ACC112 (cell line): ENCODE measurements around the gene TTLL10.

Experiments used
- H2AFZ ChIP-seq: fragments of 200-600 bp; sonication (generic); one replicate; pipeline ENCODE4 v1.6.0; 2017; ENCODE audit warnings: antibody characterized with exemption, low read length; ENCODE audit not compliant: unreplicated experiment
- H3K27ac ChIP-seq: fragments of 200-600 bp; sonication (generic); 2 replicates; pipeline ENCODE4 v1.5.1; 2014; ENCODE audit warnings: low read depth, mild to moderate bottlenecking, antibody characterized with exemption, low read length, moderate library complexity
- H3K27me3 ChIP-seq: fragments of 200-600 bp; sonication (generic); 2 replicates; pipeline ENCODE4 v1.6.1; 2014; ENCODE audit warnings: mild to moderate bottlenecking, antibody characterized with exemption, low read length, moderate library complexity, mixed read lengths; ENCODE audit not compliant: insufficient read depth
- H3K36me3 ChIP-seq: fragments of 200-600 bp; sonication (generic); 2 replicates; pipeline ENCODE4 v1.6.1; 2016; ENCODE audit warnings: mild to moderate bottlenecking, antibody characterized with exemption, low read length, moderate library complexity, mixed read lengths; ENCODE audit not compliant: insufficient read depth
- H3K4me1 ChIP-seq: fragments of 200-600 bp; sonication (generic); one replicate; pipeline ENCODE4 v1.6.1; 2016; ENCODE audit warnings: low read length, mixed read lengths; ENCODE audit not compliant: insufficient read depth, unreplicated experiment, control insufficient read depth
- H3K4me3 ChIP-seq: fragments of 200-600 bp; sonication (generic); 2 replicates; pipeline ENCODE4 v1.5.1; 2014; ENCODE audit warnings: mild to moderate bottlenecking, low read depth, low read length
- H3K79me2 ChIP-seq: fragments of 200-600 bp; sonication (generic); one replicate; pipeline ENCODE4 v1.6.0; 2016; ENCODE audit warnings: low read length; ENCODE audit not compliant: control insufficient read depth, unreplicated experiment, insufficient read depth

The TTLL10 gene

DNA sequence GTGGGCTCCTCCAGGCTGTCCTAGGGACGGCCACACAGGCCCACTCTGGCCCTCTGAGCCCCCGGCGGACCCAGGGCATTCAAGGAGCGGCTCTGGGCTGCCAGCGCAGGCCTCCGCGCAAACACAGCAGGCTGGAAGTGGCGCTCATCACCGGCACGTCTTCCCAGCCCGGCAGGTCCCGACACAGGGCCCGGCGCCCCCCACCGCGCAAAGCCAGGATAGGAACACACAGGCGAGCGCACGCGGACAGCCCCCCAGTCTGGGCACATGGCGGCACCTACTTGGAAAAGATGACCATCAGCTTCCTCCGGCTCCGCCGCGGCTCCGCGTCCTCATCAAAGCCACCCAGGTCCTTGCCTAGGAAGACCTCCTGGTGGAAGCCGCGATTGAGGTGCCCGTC lies 54.5 kb downstream of the TTLL10 start:
- Histone ChIP-seq H3K4me3 (no peak overlapping the region), H3K79me2 (peaks cover 75% of the 10 kb centered on the region), H3K36me3 (peaks cover 27% of the 10 kb centered on the region; the same call in 1 of the 2 replicates), H2AFZ (no peak overlapping the region), H3K4me1 (peaks cover 4% of the 10 kb centered on the region), H3K27me3 (no peaks in the 10 kb centered on the region), H3K27ac (no peak overlapping the region)

GRCh38 chr1:1228596-1229321 lies 55.1 kb downstream of the TTLL10 start:
- H3K4me3 ChIP-seq, result no peak overlapping the region
- H3K27ac ChIP-seq, result no peak overlapping the region
- peaks cover 30% of the 10 kb centered on the region; the same call in 1 of the 2 replicates for H3K36me3 ChIP-seq

DNA sequence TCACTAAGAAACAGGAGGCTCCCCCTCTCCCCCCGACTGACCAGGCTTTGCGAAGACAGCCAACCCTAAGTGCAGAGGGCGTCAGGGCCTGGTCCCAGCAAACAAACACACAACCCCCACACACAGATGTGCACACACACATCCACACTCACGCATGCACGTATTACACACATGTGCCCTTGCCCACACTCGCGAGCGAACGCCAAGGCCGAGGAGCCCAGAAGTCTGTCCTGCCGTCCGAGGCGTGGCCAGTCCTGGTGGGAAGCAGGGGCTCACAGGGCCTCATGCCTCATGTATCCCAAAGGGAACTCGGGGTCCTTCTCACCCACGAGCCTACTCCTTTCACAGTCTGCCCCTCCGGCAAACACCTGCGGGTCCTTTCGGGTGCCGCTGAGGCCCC lies 56.1 kb downstream of the TTLL10 start:
- H3K4me3 ChIP-seq, result peak overlapping the region; percentile 92
- peaks cover 4% of the 10 kb centered on the region for H3K4me1 ChIP-seq
- no peak overlapping the region for H3K27ac ChIP-seq
- peaks cover 88% of the 10 kb centered on the region for H3K79me2 ChIP-seq
- H2AFZ ChIP-seq, result no peak overlapping the region
- H3K36me3 ChIP-seq, result peaks cover 27% of the 10 kb centered on the region; the same call in 1 of the 2 replicates
- H3K27me3 ChIP-seq, result no peaks in the 10 kb centered on the region

More at GRCh38 chr1:1228596-1229321, 55.1 kb downstream of the TTLL10 start:
- no peak overlapping the region for H2AFZ ChIP-seq
- H3K79me2 ChIP-seq, result peaks cover 80% of the 10 kb centered on the region
- no peaks in the 10 kb centered on the region for H3K27me3 ChIP-seq
- peaks cover 4% of the 10 kb centered on the region for H3K4me1 ChIP-seq

- H2AFZ ChIP-seq, result no peak overlapping the region
- H3K79me2 ChIP-seq, result peaks cover 80% of the 10 kb centered on the region
- peak overlapping the region; percentile 71 for H3K27ac ChIP-seq
These were observed 57.1 kb downstream of the TTLL10 start for GRCh38 chr1:1230656-1231399.

DNA sequence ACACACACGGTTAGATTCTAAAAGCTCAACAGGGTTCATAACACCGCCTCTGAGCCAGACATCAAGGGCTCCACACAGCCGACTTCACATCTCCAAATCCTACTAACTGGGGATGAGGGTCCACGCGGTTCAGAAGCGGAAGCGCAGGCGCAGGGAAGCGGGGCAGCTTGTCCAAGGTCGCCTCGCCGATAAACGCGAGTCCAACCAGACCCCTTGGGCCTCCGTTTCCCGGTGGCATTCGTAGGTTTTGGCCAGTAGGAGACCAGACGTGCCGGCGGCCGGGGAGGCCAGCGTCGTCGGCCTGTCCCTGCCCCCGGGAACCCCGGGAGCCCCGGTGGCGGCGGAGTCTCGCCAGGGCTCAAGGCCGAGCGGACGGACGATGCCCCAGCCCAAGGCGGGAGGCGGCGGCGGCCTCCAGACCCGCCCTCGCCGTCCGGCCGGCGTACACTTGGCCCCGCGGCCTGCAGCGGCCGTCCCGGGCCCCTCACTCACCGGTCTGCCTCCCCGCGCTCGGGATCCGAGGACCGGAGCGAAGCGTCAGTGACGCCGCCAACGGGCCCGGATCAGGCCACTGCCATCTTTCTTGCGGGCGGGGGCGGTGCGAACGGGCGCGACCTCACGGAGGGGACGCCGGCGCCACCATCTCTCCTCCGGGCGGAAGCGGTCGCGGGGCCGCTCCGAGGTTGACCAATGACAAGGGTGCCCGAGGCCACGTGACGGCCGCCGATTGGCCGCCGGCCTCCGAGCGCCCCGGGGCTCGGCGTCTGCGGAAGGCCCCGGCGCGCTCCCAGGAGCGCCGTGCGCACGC lies 57.9 kb downstream of the TTLL10 start, which contains the start of gene SDF4:
Gene SDF4, minus strand, starts transcription at position 602 of the 808 bp plus-strand sequence. CDS start 3,229 bp downstream, outside the sequence.
- H3K27me3 ChIP-seq, result no peaks in the 10 kb centered on the region
- peaks cover 4% of the 10 kb centered on the region for H3K4me1 ChIP-seq
- peaks cover 25% of the 10 kb centered on the region; the same call in 1 of the 2 replicates for H3K36me3 ChIP-seq
- H3K27ac ChIP-seq, result peak within 1 kb of the TSS; percentile 71
- H3K79me2 ChIP-seq, result peaks cover 73% of the 10 kb centered on the region
- peak within 1 kb of the TSS; percentile 92 for H3K4me3 ChIP-seq
- H2AFZ ChIP-seq, result peak within 1 kb of the TSS; percentile 48

More at GRCh38 chr1:1230656-1231399, 57.1 kb downstream of the TTLL10 start:
- Histone ChIP-seq H3K4me3 (peak overlapping the region; percentile 92), H3K27me3 (no peaks in the 10 kb centered on the region), H3K36me3 (peaks cover 25% of the 10 kb centered on the region; the same call in 1 of the 2 replicates), H3K4me1 (peaks cover 4% of the 10 kb centered on the region)

DNA sequence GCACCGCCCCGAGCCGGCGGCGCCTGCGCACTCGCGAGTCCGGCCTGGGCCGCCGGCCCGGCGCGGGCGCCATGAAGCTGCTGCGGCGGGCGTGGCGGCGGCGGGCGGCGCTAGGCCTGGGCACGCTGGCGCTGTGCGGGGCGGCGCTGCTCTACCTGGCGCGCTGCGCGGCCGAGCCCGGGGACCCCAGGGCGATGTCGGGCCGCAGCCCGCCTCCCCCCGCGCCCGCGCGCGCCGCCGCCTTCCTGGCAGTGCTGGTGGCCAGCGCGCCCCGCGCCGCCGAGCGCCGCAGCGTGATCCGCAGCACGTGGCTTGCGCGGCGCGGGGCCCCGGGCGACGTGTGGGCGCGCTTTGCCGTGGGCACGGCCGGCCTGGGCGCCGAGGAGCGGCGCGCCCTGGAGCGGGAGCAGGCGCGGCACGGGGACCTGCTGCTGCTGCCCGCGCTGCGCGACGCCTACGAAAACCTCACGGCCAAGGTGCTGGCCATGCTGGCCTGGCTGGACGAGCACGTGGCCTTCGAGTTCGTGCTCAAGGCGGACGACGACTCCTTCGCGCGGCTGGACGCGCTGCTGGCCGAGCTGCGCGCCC lies 58.6 kb downstream of the TTLL10 start, which contains the start of gene B3GALT6:
Gene B3GALT6, plus strand, starts transcription at position 30 of the 588 bp plus-strand sequence. Its CDS starts 42 bp downstream, at position 72.
- peak within 1 kb of the TSS; percentile 71 for H3K27ac ChIP-seq
- H3K79me2 ChIP-seq, result peaks cover 69% of the 10 kb centered on the region
- peak within 1 kb of the TSS; percentile 92 for H3K4me3 ChIP-seq
- H3K4me1 ChIP-seq, result peaks cover 8% of the 10 kb centered on the region
- H3K36me3 ChIP-seq, result peaks cover 25% of the 10 kb centered on the region; the same call in 1 of the 2 replicates
- peak within 1 kb of the TSS; percentile 48 for H2AFZ ChIP-seq
- no peaks in the 10 kb centered on the region for H3K27me3 ChIP-seq

GRCh38 chr1:1232796-1233566 lies 59.3 kb downstream of the TTLL10 start:
- Histone ChIP-seq H3K36me3 (peaks cover 21% of the 10 kb centered on the region; the same call in 1 of the 2 replicates), H3K4me3 (peak overlapping the region; percentile 78), H3K79me2 (peaks cover 64% of the 10 kb centered on the region), H3K27me3 (no peaks in the 10 kb centered on the region), H3K27ac (no peak overlapping the region), H3K4me1 (peaks cover 13% of the 10 kb centered on the region), H2AFZ (peak overlapping the region; percentile 37)

DNA sequence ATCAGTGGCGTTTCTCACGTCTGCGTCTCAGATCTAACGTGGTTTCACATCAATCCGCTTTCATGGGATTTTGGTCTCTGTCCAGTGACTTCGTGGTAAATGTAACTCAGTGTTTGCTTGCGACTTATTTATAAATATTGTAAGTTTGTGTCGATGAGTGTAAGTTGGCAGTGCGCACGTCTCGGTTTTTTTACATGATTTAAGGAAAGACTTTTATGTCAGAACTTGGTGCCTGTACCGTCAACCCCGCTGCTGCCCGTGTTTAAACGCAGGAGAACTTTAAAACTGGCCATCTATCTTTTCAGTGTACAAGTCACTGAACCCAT lies 59.9 kb downstream of the TTLL10 start:
- peaks cover 17% of the 10 kb centered on the region for H3K4me1 ChIP-seq
- no peak overlapping the region for H3K27ac ChIP-seq
- H3K79me2 ChIP-seq, result peaks cover 58% of the 10 kb centered on the region
- no peaks in the 10 kb centered on the region for H3K27me3 ChIP-seq
- peak overlapping the region; percentile 78 for H3K4me3 ChIP-seq
- H3K36me3 ChIP-seq, result peaks cover 18% of the 10 kb centered on the region; the same call in 1 of the 2 replicates
- no peak overlapping the region for H2AFZ ChIP-seq

- H3K36me3 ChIP-seq, result peaks cover 11% of the 10 kb centered on the region; the same call in 1 of the 2 replicates
- no peaks in the 10 kb centered on the region for H3K27me3 ChIP-seq
- peaks cover 50% of the 10 kb centered on the region for H3K79me2 ChIP-seq
- H3K4me1 ChIP-seq, result peaks cover 17% of the 10 kb centered on the region
- no peak overlapping the region for H3K27ac ChIP-seq
- peak overlapping the region; percentile 78; the same call in 1 of the 2 replicates for H3K4me3 ChIP-seq
- H2AFZ ChIP-seq, result no peak overlapping the region
These were observed 60.6 kb downstream of the TTLL10 start for GRCh38 chr1:1234180-1234808.
